H1 (cell line): Measurements from ENCODE around the gene BTBD9. TPM values are rescaled to one million over a fixed set of nuclear protein-coding genes. Genes with fewer than 3 reads are reported as not detected.

Experiments used
- CTCF ChIA-PET: fragments of 300-600 bp; sonication (Branson Sonifier 250); formaldehyde crosslinking; loops from one replicate; lab custom pipeline; 2021; ENCODE audit not compliant: partially characterized antibody; lab: Charles Lee
- POLR2A ChIA-PET: fragments of 300-600 bp; sonication (Branson Sonifier 250); formaldehyde crosslinking; loops from one replicate; lab custom pipeline; 2021; ENCODE audit warnings: inconsistent platforms; ENCODE audit not compliant: partially characterized antibody; lab: Charles Lee
- DNase-seq, 2 experiments: peaks; one replicate each; pipeline versions ENCODE4 v3.0.0 to v3.0.0-alpha.2; 2010 to 2022; ENCODE audit warnings: low spot score in 2 of 2, low read depth in 1 of 2, mixed read lengths in 1 of 2
- FAIRE-seq: peaks from 2 replicates; lab custom pipeline; 2011; peaks lifted over from hg19 to GRCh38; lab: Jason Lieb, UNC
- H2AFZ ChIP-seq: 2 replicates; pipeline ENCODE4 v1.8.1; 2012; ENCODE audit warnings: low read length, inconsistent platforms
- H2AK5ac ChIP-seq: 2 replicates; pipeline ENCODE4 v1.6.1; 2013; ENCODE audit warnings: low read depth, low read length
- H2BK120ac ChIP-seq: replicated peaks from 2 replicates; pipeline ENCODE3; 2013; ENCODE audit warnings: low read depth, low read length, inconsistent platforms
- H2BK12ac ChIP-seq: 2 replicates; pipeline ENCODE4 v1.6.1; 2013; ENCODE audit warnings: low read depth, low read length
- H2BK15ac ChIP-seq: 2 replicates; pipeline ENCODE4 v1.6.1; 2013; ENCODE audit warnings: low read length
- H2BK20ac ChIP-seq: 2 replicates; pipeline ENCODE4 v1.6.1; 2013; ENCODE audit warnings: low read length
- H2BK5ac ChIP-seq: 2 replicates; pipeline ENCODE4 v1.6.1; 2013; ENCODE audit warnings: low read depth, low read length
- H3K14ac ChIP-seq: 2 replicates; pipeline ENCODE4 v1.6.1; 2013; ENCODE audit warnings: inconsistent platforms; ENCODE audit not compliant: insufficient read length
- H3K18ac ChIP-seq: 2 replicates; pipeline ENCODE4 v1.6.1; 2013; ENCODE audit warnings: low read length; ENCODE audit errors: extremely low read depth
- H3K23ac ChIP-seq: 2 replicates; pipeline ENCODE4 v1.6.1; 2013; ENCODE audit warnings: inconsistent platforms; ENCODE audit not compliant: insufficient read length
- H3K23me2 ChIP-seq: 2 replicates; pipeline ENCODE4 v1.6.1; 2013; ENCODE audit warnings: low read depth, low read length
- H3K27ac ChIP-seq: 2 replicates; pipeline ENCODE4 v1.6.1; 2011; ENCODE audit warnings: low read depth, low read length, inconsistent platforms
- H3K27me3 ChIP-seq, 4 experiments: replicated peaks in 1 of 4; 1 replicate in 1 of 4; 2 replicates in 3 of 4; pipeline versions ENCODE4 v1.6.1 to v1.8.1; 2011 to 2013; ENCODE audit warnings: low read length in 3 of 4, mild to moderate bottlenecking in 3 of 4, inconsistent platforms in 2 of 4, mixed read lengths in 2 of 4, moderate library complexity in 1 of 4; ENCODE audit not compliant: control insufficient read depth in 3 of 4, insufficient read depth in 3 of 4; ENCODE audit errors: extremely low read depth in 1 of 4
- H3K36me3 ChIP-seq, 4 experiments: 2 replicates each; pipeline versions ENCODE4 v1.6.1 to v1.8.1; 2011 to 2013; ENCODE audit warnings: mild to moderate bottlenecking in 4 of 4, low read length in 3 of 4, moderate library complexity in 2 of 4, control low read depth in 1 of 4, inconsistent platforms in 1 of 4; ENCODE audit not compliant: insufficient read depth in 4 of 4, control insufficient read depth in 2 of 4
- H3K4ac ChIP-seq: replicated peaks from 2 replicates; pipeline ENCODE3; 2013; ENCODE audit warnings: low read length, low read depth, mixed read lengths, inconsistent platforms; ENCODE audit not compliant: insufficient read length
- H3K4me1 ChIP-seq, 4 experiments: replicated peaks in 1 of 4; 1 replicate in 1 of 4; 2 replicates in 3 of 4; pipeline versions ENCODE4 v1.6.1 to v1.8.1; 2011 to 2013; ENCODE audit warnings: low read length in 3 of 4, inconsistent platforms in 2 of 4, mixed read lengths in 1 of 4; ENCODE audit not compliant: insufficient read depth in 4 of 4, control insufficient read depth in 3 of 4
- H3K4me2 ChIP-seq, 2 experiments: 2 replicates each; pipeline versions ENCODE4 v1.6.1 to v1.8.1; 2011 to 2013; ENCODE audit warnings: low read depth in 2 of 2, low read length in 2 of 2, control low read depth in 1 of 2, inconsistent platforms in 1 of 2, mild to moderate bottlenecking in 1 of 2; ENCODE audit not compliant: insufficient read depth in 1 of 2
- H3K4me3 ChIP-seq, 4 experiments: fragments of 200-600, 300-600 bp in 1 of 4; sonication (generic), shearing (Covaris generic), sonication (Bioruptor Twin) in 1 of 4; 2 replicates each; pipeline versions ENCODE4 v1.5.1 to v1.8.1; 2011 to 2016; ENCODE audit warnings: low read length in 4 of 4, low read depth in 3 of 4, control low read depth in 2 of 4, inconsistent platforms in 2 of 4, mild to moderate bottlenecking in 2 of 4, mixed read lengths in 1 of 4, moderate library complexity in 1 of 4; ENCODE audit not compliant: insufficient read depth in 2 of 4; ENCODE audit errors: extremely low read depth in 1 of 4
- H3K56ac ChIP-seq: replicated peaks from 2 replicates; pipeline ENCODE3; 2013; ENCODE audit warnings: low read depth, mild to moderate bottlenecking, mixed read lengths, low read length, inconsistent platforms; ENCODE audit not compliant: insufficient read length
- H3K79me1 ChIP-seq: 2 replicates; pipeline ENCODE4 v1.6.1; 2013; ENCODE audit warnings: low read depth, low read length, control low read depth
- H3K79me2 ChIP-seq, 2 experiments: 2 replicates each; pipeline versions ENCODE4 v1.6.1 to v1.8.1; 2012 to 2013; ENCODE audit warnings: low read length in 2 of 2, mild to moderate bottlenecking in 2 of 2, inconsistent platforms in 1 of 2; ENCODE audit not compliant: insufficient read depth in 2 of 2, control insufficient read depth in 1 of 2
- H3K9ac ChIP-seq, 4 experiments: replicated peaks in 1 of 4; 1 replicate in 1 of 4; 2 replicates in 3 of 4; pipeline versions ENCODE4 v1.6.1 to v1.8.1; 2011 to 2013; ENCODE audit warnings: low read depth in 3 of 4, low read length in 3 of 4, control low read depth in 2 of 4, mild to moderate bottlenecking in 2 of 4, moderate library complexity in 2 of 4, inconsistent platforms in 1 of 4; ENCODE audit errors: extremely low read depth in 1 of 4
- H3K9me3 ChIP-seq, 2 experiments: 2 replicates each; pipeline versions ENCODE4 v1.6.1 to v1.8.1; 2012 to 2013; ENCODE audit warnings: mild to moderate bottlenecking in 2 of 2, moderate library complexity in 2 of 2, control low read depth in 1 of 2, inconsistent platforms in 1 of 2, low read depth in 1 of 2, low read length in 1 of 2, mixed read lengths in 1 of 2; ENCODE audit not compliant: insufficient read depth in 2 of 2
- H4K20me1 ChIP-seq, 2 experiments: replicated peaks in 1 of 2; 2 replicates each; pipeline versions ENCODE3 to v1.8.1; 2011 to 2013; ENCODE audit warnings: inconsistent platforms in 2 of 2, low read length in 2 of 2, mild to moderate bottlenecking in 1 of 2; ENCODE audit not compliant: insufficient read depth in 2 of 2, control insufficient read depth in 1 of 2
- H4K5ac ChIP-seq: 2 replicates; pipeline ENCODE4 v1.6.1; 2013; ENCODE audit warnings: low read length, low read depth, mixed read lengths, inconsistent platforms; ENCODE audit not compliant: insufficient read length
- H4K8ac ChIP-seq: 2 replicates; pipeline ENCODE4 v1.8.0; 2013; ENCODE audit warnings: mild to moderate bottlenecking, moderate library complexity, low read length, inconsistent platforms; ENCODE audit not compliant: insufficient read depth; ENCODE audit errors: extremely low read depth
- H4K91ac ChIP-seq: replicated peaks from 2 replicates; pipeline ENCODE3; 2013; ENCODE audit warnings: low read length, mixed read lengths, inconsistent platforms; ENCODE audit not compliant: insufficient read length
- BACH1 ChIP-seq: IDR thresholded peaks from 2 replicates; pipeline ENCODE4 v1.6.1; 2012; ENCODE audit warnings: low read length, improper control_type of control experiment
- CEBPB ChIP-seq: IDR thresholded peaks from 2 replicates; pipeline ENCODE4 v1.6.1; 2012; ENCODE audit warnings: low read depth, low read length
- EZH2 ChIP-seq: fragments of 200-600 bp; sonication (generic); IDR thresholded peaks from 2 replicates; pipeline ENCODE4 v1.7.1; 2012; ENCODE audit warnings: low read depth, mild to moderate bottlenecking, moderate library complexity, low read length, inconsistent platforms; ENCODE audit not compliant: severe bottlenecking
- HDAC6 ChIP-seq: IDR thresholded peaks from one replicate; pipeline ENCODE4 v1.7.1; 2012; ENCODE audit warnings: low read depth, mild to moderate bottlenecking, inconsistent platforms, low read length, moderate library complexity
- JUND ChIP-seq: IDR thresholded peaks from 2 replicates; pipeline ENCODE4 v1.6.1; 2011; ENCODE audit warnings: mild to moderate bottlenecking, improper control_type of control experiment, low read length
- MAX ChIP-seq: IDR thresholded peaks from 2 replicates; pipeline ENCODE4 v1.6.1; 2012; ENCODE audit warnings: inconsistent platforms
- NRF1 ChIP-seq: IDR thresholded peaks from 2 replicates; pipeline ENCODE4 v1.6.1; 2011; ENCODE audit warnings: mild to moderate bottlenecking, low read depth, low read length, improper control_type of control experiment
- POU5F1 ChIP-seq: IDR thresholded peaks from 2 replicates; pipeline ENCODE4 v1.6.1; 2011; ENCODE audit warnings: low read depth, mild to moderate bottlenecking, low read length, moderate library complexity
- RFX5 ChIP-seq: IDR thresholded peaks from 2 replicates; pipeline ENCODE4 v1.6.1; 2011; ENCODE audit warnings: low read depth, low read length, improper control_type of control experiment, borderline replicate concordance
- SP4 ChIP-seq: IDR thresholded peaks from 2 replicates; pipeline ENCODE4 v1.6.1; 2012; ENCODE audit warnings: low read length, inconsistent platforms
- SUZ12 ChIP-seq: fragments of 200-600 bp; sonication (generic); IDR thresholded peaks from 2 replicates; pipeline ENCODE4 v1.6.1; 2012; ENCODE audit warnings: mild to moderate bottlenecking, inconsistent platforms, low read length, moderate library complexity, mixed read lengths
- YY1 ChIP-seq: IDR thresholded peaks from 2 replicates; pipeline ENCODE4 v1.6.1; 2011; ENCODE audit warnings: low read depth, mild to moderate bottlenecking, low read length
- WGBS, 2 experiments: shearing (Covaris generic) in 1 of 2; methylation state at CpG; one replicate each; pipeline versions ENCODE4 v1.1.6 to v1.1.7; 2013 to 2015; ENCODE audit warnings: low lambda C conversion rate in 2 of 2, mixed read lengths in 2 of 2, inconsistent platforms in 1 of 2, low coverage in 1 of 2, missing lambda C conversion rate in 1 of 2; ENCODE audit not compliant: insufficient replicate concordance in 2 of 2, insufficient coverage in 1 of 2, insufficient read length in 1 of 2; ENCODE audit errors: extremely low coverage in 1 of 2, missing lambda C conversion rate in 1 of 2; 5-methylcytosine and 5-hydroxymethylcytosine counted together
- polyA plus RNA-seq, 7 experiments: library from polyadenylated mRNA; depleted of rRNA in 3 of 7; stranded (reverse) in 5 of 7; unstranded in 2 of 7; fragments of >200 nt in 5 of 7; fragments of 200-250 nt in 2 of 7; gene quantifications; 1 replicate in 5 of 7; 2 replicates in 1 of 7; 4 replicates in 1 of 7; pipeline versions ENCODE4 v1.2.1 to v1.2.3, GENCODE V29; 2011 to 2013; ENCODE audit warnings: missing spikeins in 2 of 7, mixed read lengths in 2 of 7
- total RNA-seq: library from RNA; stranded (reverse); fragmentation: NEBNext Ultra II Directional; extraction: Animal tissue kit (Norgen Biotek cat#: 25700); gene quantifications from 2 replicates; pipeline ENCODE4 v1.2.1, GENCODE V29; 2021

BTBD9 gene
- total and polyA plus RNA-seq, 2 of the 8 experiments (the other 6 are each of a cell fraction or from before 2014, with no cell fraction given): 0.92 to 4.1 TPM

GRCh38 chr6:38143191-38144150 is 496.3 kb downstream of the BTBD9 start:
- Histone ChIP-seq H3K79me1 (peaks cover 2% of the 10 kb centered on the region; the same call in 1 of the 2 replicates), H3K27ac (no peak overlapping the region), H3K9ac (no peak overlapping the region), H4K5ac (no peak overlapping the region), H2BK5ac (no peak overlapping the region), H2AFZ (no peak overlapping the region), H3K14ac (no peak overlapping the region), H3K9me3 (no peaks in the 10 kb centered on the region), H2AK5ac (no peak overlapping the region), H3K4ac (no peak overlapping the region), H3K4me1 (peaks cover 6 to 16% (median 13%) of the 10 kb centered on the region in 4 experiments), H3K4me3 (no peak overlapping the region), H4K20me1 (peaks cover 2 to 5% of the 10 kb centered on the region in 2 experiments), H3K56ac (no peak overlapping the region), H3K36me3 (no peaks in the 10 kb centered on the region), H4K91ac (no peak overlapping the region), H2BK120ac (no peak overlapping the region), H3K18ac (no peak overlapping the region), H3K79me2 (0 out of 4 replicates have a peak, but pooled peaks cover 0 to 4% of the 10 kb centered on the region in 2 experiments), H4K8ac (no peak overlapping the region), H2BK20ac (no peak overlapping the region), H3K27me3 (no peaks in the 10 kb centered on the region), H3K23ac (no peak overlapping the region), H3K23me2 (no peaks in the 10 kb centered on the region), H2BK12ac (no peak overlapping the region), H3K4me2 (no peak overlapping the region), H2BK15ac (no peak overlapping the region)
- WGBS, 2 experiments: 78% methylated on average over 8 of the region's 8 CpGs; no CpG with 5 or more reads in 1 of the 2 experiments
- FAIRE-seq: no peak
- ChIA-PET CTCF (interaction anchor here (0.7 to 1.7 kb wide), 8 partner anchors 8 to 528 kb away, joined by 3 to 6 read pairs (median 3); no protein-coding TSS in a partner anchor), POLR2A (interaction anchor here (1.4 kb wide), 1 partner anchor 10 kb away, joined by 3 read pairs; no protein-coding TSS in a partner anchor)
- DNase-seq: no peak
- no peak for TF ChIP-seq SUZ12
- no peak for TF ChIP-seq SP4
- TF ChIP-seq EZH2: no peak
- no peak for TF ChIP-seq CEBPB
- TF ChIP-seq RFX5: no peak
- no peak for TF ChIP-seq NRF1
- TF ChIP-seq MAX: no peak
- TF ChIP-seq JUND: no peak
- TF ChIP-seq POU5F1: no peak
- TF ChIP-seq YY1: no peak
- TF ChIP-seq HDAC6: no peak
- no peak for TF ChIP-seq BACH1
